Nephron (organoid): ENCODE results near the gene PRKCB.

Experiments
- H3K27ac Mint-ChIP-seq, 3 experiments: 2 replicates each; pipeline ENCODE4 v1.8.0; 2020; ENCODE audit warnings: mixed read lengths in 3 of 3, mild to moderate bottlenecking in 2 of 3, moderate library complexity in 1 of 3
- H3K27me3 Mint-ChIP-seq: 2 replicates; pipeline ENCODE4 v1.8.0; 2021; ENCODE audit warnings: low read depth, mild to moderate bottlenecking, moderate library complexity, mixed read lengths
- H3K36me3 Mint-ChIP-seq: 2 replicates; pipeline ENCODE4 v1.8.0; 2020; ENCODE audit warnings: low read depth, mixed read lengths
- H3K4me1 Mint-ChIP-seq: 2 replicates; pipeline ENCODE4 v1.8.0; 2020; ENCODE audit warnings: mixed read lengths
- H3K4me3 Mint-ChIP-seq, 3 experiments: 2 replicates each; pipeline ENCODE4 v1.8.0; 2020; ENCODE audit warnings: mild to moderate bottlenecking in 3 of 3, mixed read lengths in 3 of 3, moderate library complexity in 2 of 3
- H3K9me3 Mint-ChIP-seq: 2 replicates; pipeline ENCODE4 v1.8.0; 2020; ENCODE audit warnings: mixed read lengths
- CTCF ChIP-seq, 3 experiments: fragments of 200-600 bp; sonication (generic); IDR thresholded peaks; one replicate each; pipeline ENCODE4 v1.5.0; 2021; ENCODE audit warnings: antibody characterized with exemption in 3 of 3; ENCODE audit not compliant: unreplicated experiment in 3 of 3

The PRKCB gene

GRCh38 chr16:24049113-24049512 lies 213.3 kb downstream of the PRKCB start:
- H3K36me3 Mint-ChIP-seq, result no peaks in the 10 kb centered on the region
- H3K27me3 Mint-ChIP-seq, result peaks cover 24% of the 10 kb centered on the region

GRCh38 chr16:24051125-24051524 lies 215.3 kb downstream of the PRKCB start:
- no peaks in the 10 kb centered on the region for H3K9me3 Mint-ChIP-seq
- no peaks in the 10 kb centered on the region for H3K4me1 Mint-ChIP-seq
- no peak overlapping the region for H3K27ac Mint-ChIP-seq
- TF ChIP-seq CTCF (IDR thresholded peaks at IDR 0.05; ENCODE audit: unreplicated experiment in 3 of 3), result no peak
- no peaks in the 10 kb centered on the region for H3K36me3 Mint-ChIP-seq
- no peak overlapping the region for H3K4me3 Mint-ChIP-seq
- peaks cover 32% of the 10 kb centered on the region for H3K27me3 Mint-ChIP-seq

More at GRCh38 chr16:24049113-24049512, 213.3 kb downstream of the PRKCB start:
- no peaks in the 10 kb centered on the region for H3K9me3 Mint-ChIP-seq
- TF ChIP-seq CTCF (IDR thresholded peaks at IDR 0.05; ENCODE audit: unreplicated experiment in 3 of 3), result no peak
- no peaks in the 10 kb centered on the region for H3K4me1 Mint-ChIP-seq
- H3K4me3 Mint-ChIP-seq, result no peak overlapping the region
- H3K27ac Mint-ChIP-seq, result no peak overlapping the region

- Mint-ChIP-seq H3K4me3 (no peak overlapping the region), H3K36me3 (no peaks in the 10 kb centered on the region), H3K27me3 (peaks cover 46% of the 10 kb centered on the region), H3K4me1 (no peaks in the 10 kb centered on the region), H3K27ac (no peak overlapping the region), H3K9me3 (no peaks in the 10 kb centered on the region)
- TF ChIP-seq CTCF (IDR thresholded peaks at IDR 0.05; ENCODE audit: unreplicated experiment in 3 of 3), result no peak
Measured at GRCh38 chr16:24052329-24053098, 216.7 kb downstream of the PRKCB start.

GRCh38 chr16:24053099-24053946 lies 217.5 kb downstream of the PRKCB start:
- Mint-ChIP-seq H3K9me3 (no peaks in the 10 kb centered on the region), H3K36me3 (no peaks in the 10 kb centered on the region), H3K4me3 (no peak overlapping the region), H3K4me1 (no peaks in the 10 kb centered on the region), H3K27me3 (peaks cover 52% of the 10 kb centered on the region), H3K27ac (no peak overlapping the region)
- no peak for TF ChIP-seq CTCF (IDR thresholded peaks at IDR 0.05; ENCODE audit: unreplicated experiment in 3 of 3)

GRCh38 chr16:24054741-24055491 lies 219.1 kb downstream of the PRKCB start:
- H3K9me3 Mint-ChIP-seq, result no peaks in the 10 kb centered on the region
- peaks cover 50% of the 10 kb centered on the region for H3K27me3 Mint-ChIP-seq
- no peaks in the 10 kb centered on the region for H3K4me1 Mint-ChIP-seq
- no peak overlapping the region for H3K4me3 Mint-ChIP-seq
- no peak for TF ChIP-seq CTCF (IDR thresholded peaks at IDR 0.05; ENCODE audit: unreplicated experiment in 3 of 3)
- H3K36me3 Mint-ChIP-seq, result no peaks in the 10 kb centered on the region
- no peak overlapping the region for H3K27ac Mint-ChIP-seq
